K562 treated with DMSO at 1 percent for 48 hours (cell line): Measurements from ENCODE around the gene GTPBP4. TPM values are rescaled to one million over a fixed set of nuclear protein-coding genes. Genes with fewer than 3 reads are reported as not detected.

Source experiments
- total RNA-seq: library from RNA; unstranded; fragments of 300-600 nt; gene quantifications from 2 replicates; pipeline ENCODE4 v1.2.3, GENCODE V29; 2022; ENCODE audit warnings: low replicate concordance; ENCODE audit errors: extremely low read depth

The GTPBP4 gene
- total RNA-seq, result not detected in 2 replicates

GRCh38 chr10:987870-988666, at the start of gene GTPBP4:
GTPBP4 (plus strand) TSS chr10:988434; CDS start chr10:988480, 46 bp downstream.

DNA sequence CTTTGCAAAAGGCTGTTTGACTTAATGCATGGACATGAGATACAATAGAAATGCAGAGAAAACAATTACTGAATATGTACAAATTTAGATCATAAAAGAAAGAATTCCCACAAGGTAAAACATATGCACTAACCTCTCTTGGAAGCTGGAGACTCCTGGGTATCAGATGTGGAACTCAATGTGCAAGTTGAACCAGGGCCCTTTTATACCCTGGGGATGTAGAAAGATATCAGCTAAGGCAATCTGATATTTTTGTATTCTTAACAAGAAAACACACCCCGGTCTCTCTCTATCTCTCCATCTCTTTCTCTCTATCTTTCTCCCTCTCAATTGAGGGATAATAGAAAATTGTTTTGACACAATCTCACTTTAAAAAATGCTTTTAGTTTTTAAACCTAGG, 37.4 kb downstream of the GTPBP4 start, which contains the start of gene IDI2:
IDI2 (minus strand) TSS at position 177 of the 400 bp plus-strand sequence. CDS start 1,136 bp downstream, outside the sequence.

DNA sequence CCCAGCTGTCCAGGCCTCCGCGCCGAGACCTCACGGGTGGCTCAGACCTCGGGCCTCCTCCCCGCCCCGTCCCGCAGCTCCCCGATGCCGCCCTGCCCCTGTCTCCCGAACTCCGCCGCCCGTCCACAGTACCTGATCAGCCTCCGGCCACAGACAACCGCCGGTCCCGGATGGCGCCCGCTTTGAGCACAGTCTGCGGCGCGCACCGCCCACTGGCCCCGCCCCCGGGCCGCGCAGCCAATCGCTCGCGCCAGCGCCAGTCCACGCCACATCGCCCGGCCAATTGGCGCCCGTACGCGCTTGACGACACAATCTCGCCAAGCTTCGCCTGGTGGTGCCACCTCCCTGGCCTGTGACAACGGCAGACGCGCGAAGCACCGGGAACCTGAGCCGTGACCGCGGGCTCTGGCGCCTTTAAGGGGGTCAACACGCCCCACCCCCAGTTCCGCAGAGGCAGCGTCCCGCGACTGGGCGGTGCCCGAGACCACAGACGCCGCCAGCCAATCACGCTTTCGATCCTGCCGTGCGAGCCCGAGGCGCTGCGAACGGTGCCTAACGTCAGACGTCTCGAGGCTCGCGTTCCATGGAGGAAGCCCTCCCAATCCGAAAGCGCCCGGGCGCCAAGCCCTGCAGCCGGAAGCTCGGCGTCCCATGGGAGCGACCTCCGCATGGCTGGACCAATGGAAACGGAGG, 60.6 kb downstream of the GTPBP4 start, which contains the start of gene IDI1:
IDI1 (minus strand) TSS at position 388 of the 693 bp plus-strand sequence; CDS start at position 272, 116 bp downstream.

GRCh38 chr10:1056326-1057105, 68.3 kb downstream of the GTPBP4 start, which contains the start of gene WDR37:
WDR37 (plus strand) TSS chr10:1056385; CDS start chr10:1072156, 15,771 bp downstream.

Other genes with a start within 250 kb of the GTPBP4 start
- gene LARP4B, start 56.7 kb upstream of the GTPBP4 start, total RNA-seq, result not detected in 2 replicates
- gene IDI2, start 37.4 kb downstream of the GTPBP4 start, total RNA-seq, result not detected in 2 replicates
- gene IDI1, start 60.7 kb downstream of the GTPBP4 start, total RNA-seq, result not detected in 2 replicates
- gene WDR37, start 68.0 kb downstream of the GTPBP4 start, total RNA-seq, result not detected in 2 replicates